IPS DF 4.7 (cell line): ENCODE measurements around the gene SMAD5.

ENCODE experiments used
- DNase-seq: peaks from one replicate; pipeline ENCODE4 v3.0.0-alpha.2; 2013; ENCODE audit warnings: low spot score; ENCODE audit errors: extremely low read depth

The SMAD5 gene

GRCh38 chr5:136132557-136133221 is at the start of gene SMAD5:
SMAD5 (plus strand) TSS chr5:136132845; CDS start chr5:136153761, 20,916 bp downstream.
- peak; percentile 78 for DNase-seq

DNA sequence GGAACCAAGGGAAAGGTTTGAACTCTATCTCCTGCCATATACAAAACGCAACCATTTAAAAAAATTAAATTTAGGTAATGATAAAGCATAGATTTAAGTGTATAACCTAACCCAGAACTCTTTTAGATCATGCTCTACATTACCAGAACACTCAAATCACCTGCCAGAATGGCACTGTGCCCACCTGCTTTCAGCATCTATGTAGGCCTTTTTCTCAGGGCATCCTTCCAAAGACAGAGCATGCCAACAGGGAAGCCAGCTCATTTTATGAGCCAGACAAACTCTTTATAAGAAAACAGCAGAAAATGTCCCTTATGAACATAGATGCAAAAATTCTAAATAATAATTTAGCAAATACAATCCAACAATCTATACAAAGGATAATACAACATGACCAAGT is 47.9 kb upstream of the SMAD5 start:
- no peak for DNase-seq

DNA sequence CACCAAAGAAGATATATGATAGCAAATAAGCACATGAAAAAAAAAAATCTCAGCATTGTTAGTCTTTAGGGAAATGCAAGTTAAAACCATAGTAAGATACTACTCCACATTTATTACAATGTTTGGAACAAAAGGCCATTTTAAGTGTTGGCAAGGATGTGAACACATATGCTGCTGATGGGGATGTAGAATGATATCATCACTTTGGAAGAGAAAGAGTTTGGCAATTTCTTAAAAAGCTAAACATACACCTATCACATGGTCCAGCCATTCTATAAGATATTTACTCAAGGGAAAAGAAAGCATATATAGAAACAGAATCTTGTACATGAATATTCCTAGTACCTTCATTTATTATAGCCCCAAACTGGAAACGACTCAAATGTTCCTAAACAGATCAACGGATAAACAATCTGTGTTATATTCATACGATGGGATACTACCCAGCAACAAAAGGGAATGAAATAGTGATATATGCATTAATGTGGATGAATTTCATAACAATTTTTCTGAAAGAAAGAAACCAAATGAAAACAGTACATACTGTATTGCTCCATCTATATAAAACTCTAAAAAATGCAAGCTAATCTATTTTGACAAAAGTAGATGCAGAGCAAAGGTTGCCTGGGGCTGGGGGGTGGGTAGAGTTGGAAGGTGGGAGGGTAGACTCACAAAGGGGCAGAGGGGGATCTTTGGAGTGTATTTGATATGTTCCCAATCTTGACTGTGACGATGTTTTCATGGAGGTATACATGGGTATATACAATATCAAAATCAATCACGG is 45.7 kb upstream of the SMAD5 start:
- no peak for DNase-seq

GRCh38 chr5:136087961-136088871 is 44.4 kb upstream of the SMAD5 start:
- no peak for DNase-seq

- no peak for DNase-seq
Measured at GRCh38 chr5:136089791-136090190, 42.9 kb upstream of the SMAD5 start.

DNA sequence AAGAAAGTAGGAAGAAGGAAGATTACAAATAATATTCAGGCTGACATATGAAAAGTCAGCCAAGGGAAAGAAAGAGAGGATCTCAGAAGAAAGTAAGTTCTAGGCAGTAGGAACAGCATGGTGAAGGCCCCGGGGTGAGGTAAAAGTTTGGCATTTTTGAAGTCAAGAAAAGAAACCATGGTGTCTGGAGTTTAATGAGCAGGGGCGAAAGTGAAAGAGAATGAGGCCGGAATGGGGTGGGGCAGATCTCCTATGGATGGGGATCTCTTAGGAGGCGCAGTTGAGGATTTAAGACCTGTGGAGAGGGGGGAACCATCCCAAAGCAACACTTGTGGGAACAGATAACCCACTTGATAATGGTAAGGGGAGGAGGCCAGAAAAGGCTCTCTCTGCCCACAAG is 42.3 kb upstream of the SMAD5 start:
- no peak for DNase-seq

- no peak for DNase-seq
Measured at GRCh38 chr5:136094189-136094912, 38.3 kb upstream of the SMAD5 start.

DNA sequence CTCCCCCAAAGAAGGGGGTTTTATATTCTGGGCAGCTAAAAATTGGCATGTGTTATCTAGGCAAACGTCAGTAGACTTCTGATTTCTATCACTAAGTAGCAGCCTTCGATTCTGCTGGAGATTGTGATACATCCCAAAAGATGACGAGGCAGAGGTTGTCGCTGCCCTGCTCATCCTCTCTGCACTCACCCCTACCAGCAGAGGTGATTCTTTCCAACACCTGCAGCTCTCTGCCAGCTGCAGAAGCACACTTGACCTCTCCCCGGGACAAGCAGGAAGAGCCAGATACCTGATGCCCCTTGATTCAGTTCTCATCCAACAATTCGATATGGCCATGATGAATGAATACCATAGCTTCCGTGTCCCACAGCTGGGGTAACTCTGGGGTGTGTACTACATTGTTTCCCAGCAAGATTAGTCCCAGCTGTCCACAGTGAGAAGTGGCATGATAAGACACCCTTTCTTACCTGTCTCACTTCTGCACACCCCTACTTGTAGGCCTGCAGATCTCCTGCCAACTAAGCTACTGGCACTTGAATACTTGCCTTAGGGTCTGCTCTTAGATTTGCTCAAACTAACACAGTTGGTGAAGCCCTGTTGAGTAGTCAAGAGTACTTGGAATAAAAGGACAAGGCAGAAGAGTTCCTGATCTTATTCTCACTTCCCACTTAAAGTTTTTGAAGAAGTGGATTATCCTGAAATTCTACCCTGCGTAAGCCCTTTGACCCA is 37.6 kb upstream of the SMAD5 start:
- no peak for DNase-seq

DNA sequence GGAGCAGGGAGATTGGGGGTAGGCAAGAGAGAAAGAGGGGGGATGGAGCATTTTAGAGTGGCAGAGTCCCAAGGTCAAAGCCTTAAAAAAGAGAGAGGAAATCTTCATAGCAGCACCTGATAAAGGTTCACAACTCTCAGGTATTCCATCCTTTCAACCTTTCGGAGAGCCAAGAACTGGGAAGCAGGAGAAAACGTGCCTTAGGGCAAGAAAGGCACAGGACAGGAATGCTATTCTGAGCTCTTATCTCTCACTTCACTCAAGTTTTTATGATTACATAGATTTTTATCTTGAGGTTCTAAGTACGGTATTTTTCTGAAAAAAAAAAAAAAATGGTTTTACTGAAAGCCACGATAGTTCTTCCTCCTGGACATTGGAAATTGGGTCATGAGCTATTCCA is 34.5 kb upstream of the SMAD5 start:
- DNase-seq, result no peak

DNA sequence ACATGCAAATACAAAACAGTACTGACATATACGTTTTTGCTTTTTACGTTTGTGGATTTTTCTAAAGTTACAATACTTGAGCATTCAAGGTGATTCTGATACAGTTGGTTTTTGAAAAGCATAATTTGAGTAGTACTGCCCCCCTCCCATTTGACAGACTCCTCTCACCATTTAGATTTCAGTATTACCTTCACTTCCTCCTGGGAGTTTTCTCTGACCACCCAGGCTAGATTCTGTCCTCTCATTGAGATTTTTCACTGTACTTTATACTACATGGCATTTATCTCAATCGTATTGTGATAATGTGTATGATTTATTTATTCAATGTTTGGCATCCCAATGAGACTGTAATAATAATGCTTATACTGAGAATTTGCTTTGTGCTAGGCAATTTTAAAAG is 32.8 kb upstream of the SMAD5 start:
- no peak for DNase-seq

DNA sequence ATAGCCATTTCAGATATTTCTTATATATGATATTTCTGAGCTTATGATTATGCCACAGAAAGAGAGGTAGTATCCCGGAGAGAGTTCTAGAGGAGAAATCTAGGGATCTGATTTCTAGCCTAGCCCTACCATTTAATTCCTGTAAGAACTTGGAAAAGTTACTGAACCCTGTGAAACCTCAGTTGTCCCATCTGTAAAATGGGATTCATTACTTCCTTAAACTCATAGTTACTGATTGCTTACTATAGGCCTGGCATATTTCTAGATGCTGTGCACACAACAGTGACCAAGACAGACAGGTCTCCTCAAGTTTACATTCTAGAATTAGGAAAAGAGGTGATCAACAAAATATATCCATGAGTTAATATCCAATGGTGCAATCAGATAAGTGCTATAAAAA is 30.8 kb upstream of the SMAD5 start:
- no peak for DNase-seq

- no peak for DNase-seq
Measured at GRCh38 chr5:136103118-136103517, 29.5 kb upstream of the SMAD5 start.

DNA sequence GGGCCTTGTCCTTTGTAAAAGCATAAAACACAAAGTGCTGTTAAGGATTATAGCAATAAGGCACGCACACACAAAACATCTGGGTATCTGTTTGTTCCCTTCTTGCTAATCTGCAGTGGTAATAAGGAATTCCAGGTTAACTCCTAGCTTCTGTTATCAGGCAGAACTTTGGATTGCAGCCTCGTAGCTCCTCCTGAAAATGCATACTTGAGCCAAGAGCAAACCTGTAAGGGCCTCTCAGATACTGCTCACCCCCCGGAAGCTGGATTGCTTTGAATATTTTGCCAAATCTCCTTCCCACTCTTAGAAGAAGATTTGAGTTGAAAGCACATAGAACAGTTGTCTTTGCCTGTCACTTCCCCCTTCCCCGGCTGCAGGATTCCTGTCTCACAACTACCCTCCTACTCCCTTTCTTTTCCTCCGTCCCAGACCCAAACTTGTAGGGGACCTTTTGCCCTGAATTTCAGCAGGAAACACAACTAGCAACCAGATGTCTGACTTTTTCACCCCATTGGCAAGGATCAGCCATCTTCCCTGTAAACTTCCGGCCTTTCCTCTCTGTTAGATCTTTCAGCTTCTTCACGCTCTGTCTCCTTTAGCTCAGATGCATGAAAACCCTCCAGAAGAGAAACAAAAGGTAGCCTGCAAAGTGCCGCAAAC is 28.2 kb upstream of the SMAD5 start:
- DNase-seq, result no peak

DNA sequence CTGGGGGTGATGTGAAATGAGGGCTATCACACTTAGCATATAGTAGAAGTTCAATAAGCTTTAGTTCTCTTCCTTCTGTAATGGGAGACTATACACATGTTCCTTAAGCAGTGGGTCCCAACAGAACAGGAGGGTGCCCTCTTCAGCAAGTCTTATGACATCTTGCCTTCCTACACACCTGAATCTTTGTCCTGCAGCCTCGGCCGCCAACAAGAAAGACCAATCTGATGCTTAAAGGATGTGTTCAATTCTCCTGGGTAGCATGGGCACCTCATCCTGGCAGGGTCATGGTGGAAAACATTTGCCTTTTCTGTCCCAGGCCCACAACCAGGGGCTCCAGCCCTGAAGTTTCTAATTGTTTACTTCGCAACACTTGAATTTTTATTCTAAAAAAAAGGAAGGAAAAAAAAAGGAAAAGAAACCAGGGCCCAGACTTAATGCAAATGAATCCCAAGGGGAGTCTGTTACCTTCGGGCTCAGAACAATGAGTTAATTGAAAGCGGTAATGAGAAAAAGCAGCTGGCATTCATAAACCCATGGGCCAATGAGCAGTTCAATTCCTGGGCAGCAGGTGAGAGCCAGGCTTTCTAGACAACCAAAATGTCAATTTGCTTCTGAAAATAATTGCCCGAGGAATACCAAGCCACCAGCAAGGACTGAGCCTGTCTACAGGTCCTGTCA is 26.2 kb upstream of the SMAD5 start:
- no peak for DNase-seq

DNA sequence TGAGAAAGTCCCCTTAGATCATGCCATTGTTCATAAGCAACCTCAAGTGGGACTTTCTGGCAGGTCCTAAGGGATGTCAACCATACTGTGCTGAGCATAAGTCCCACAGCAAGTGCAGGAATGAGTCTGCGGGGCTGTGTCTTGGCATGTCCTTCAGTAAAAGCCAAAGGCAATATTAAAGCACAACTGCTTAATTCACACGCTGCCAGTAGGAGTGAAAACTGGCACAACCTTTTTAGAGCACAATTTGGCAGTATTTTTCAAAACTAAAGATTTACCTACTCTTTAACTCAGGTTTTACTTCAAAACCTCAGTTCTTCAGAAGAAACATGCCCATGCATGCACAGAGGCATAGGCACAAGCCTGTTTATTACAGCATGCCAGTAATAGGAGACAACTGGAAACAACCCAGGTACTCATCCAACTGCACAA is 24.4 kb upstream of the SMAD5 start:
- no peak for DNase-seq

GRCh38 chr5:136108766-136109165 is 23.9 kb upstream of the SMAD5 start:
- no peak for DNase-seq

DNA sequence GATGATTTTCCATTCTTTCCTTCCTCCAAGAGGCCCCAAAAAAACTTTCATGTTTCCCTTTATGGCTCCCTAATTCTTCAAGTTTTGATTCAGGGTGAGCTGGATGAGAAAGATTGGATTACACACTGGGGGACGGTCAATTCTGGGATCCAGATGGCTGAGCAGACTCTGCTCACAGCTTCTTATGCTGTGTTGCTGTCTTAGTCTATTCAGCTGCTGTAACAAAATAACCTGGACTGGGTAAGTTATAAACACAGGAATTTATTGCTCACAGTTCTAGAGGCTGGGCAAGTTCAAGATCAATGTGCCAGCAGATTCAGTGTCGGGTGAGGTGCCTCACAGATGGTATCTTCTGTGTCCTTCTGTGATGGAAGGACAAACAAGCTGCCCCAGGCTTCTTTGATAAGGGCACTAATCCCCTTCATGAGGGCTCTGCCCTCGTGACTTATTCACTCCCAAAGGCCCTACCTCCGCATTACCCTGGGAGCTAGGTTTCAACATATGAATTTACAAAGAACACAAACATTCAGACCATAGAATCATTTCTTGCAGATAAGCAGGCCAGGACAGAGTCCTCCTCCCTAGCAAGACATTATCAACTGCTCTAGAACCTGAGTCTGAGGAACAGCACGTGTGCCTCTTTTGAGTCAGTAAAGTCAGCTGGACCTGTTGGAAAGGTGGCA is 23.1 kb upstream of the SMAD5 start:
- no peak for DNase-seq

DNA sequence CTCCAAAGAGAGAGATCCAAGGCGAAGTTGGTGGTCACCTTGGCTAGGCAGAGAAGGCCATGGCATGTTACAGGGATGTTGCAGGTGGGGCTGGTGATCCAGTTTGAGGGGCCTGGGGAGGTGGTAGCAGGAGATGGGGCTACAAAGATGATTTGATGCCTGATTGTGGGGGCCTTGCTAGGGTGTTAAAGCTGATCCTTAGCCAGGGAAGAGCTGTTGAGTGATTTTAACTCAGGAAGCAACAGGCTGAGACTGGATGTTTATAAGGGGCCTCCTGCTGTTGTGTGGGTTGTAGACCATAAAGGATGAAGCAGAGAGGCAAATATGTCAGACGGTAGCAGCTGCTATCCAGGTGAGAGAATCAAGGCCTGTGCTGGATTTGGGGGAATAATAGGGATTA is 19.0 kb upstream of the SMAD5 start:
- DNase-seq, result no peak
